ENCODE data around the gene GRHL1. TPM values are rescaled to one million over a fixed set of nuclear protein-coding genes. Genes with fewer than 3 reads are reported as not detected.

GRHL1 gene
- total RNA-seq, 2 experiments from 2014 or later: 0.69 to 0.79 TPM

GRCh38 chr2:10001586-10001985, 50.1 kb downstream of the GRHL1 start:
- Mint-ChIP-seq H3K36me3 (ENCODE audit: low read depth) (no peaks in the 10 kb centered on the region), H3K27ac (no peak overlapping the region), H3K9me3 (no peaks in the 10 kb centered on the region), H3K27me3 (ENCODE audit: low read depth) (peaks cover 10% of the 10 kb centered on the region), H3K4me3 (no peak overlapping the region), H3K4me1 (ENCODE audit: low read depth) (no peaks in the 10 kb centered on the region)
- DNase-seq: no peak
- intact Hi-C loops (cut with micrococcal nuclease): no loop called here
- CTCF ChIA-PET: interaction anchor here (1.1 kb wide), 1 partner anchor 17 kb away, joined by 5 read pairs; no protein-coding TSS in a partner anchor

- Mint-ChIP-seq H3K4me3 (no peak overlapping the region), H3K36me3 (ENCODE audit: low read depth) (no peaks in the 10 kb centered on the region), H3K4me1 (ENCODE audit: low read depth) (no peaks in the 10 kb centered on the region), H3K9me3 (no peaks in the 10 kb centered on the region), H3K27ac (no peak overlapping the region), H3K27me3 (ENCODE audit: low read depth) (peaks cover 15% of the 10 kb centered on the region)
- DNase-seq: no peak
- intact Hi-C loops (cut with micrococcal nuclease): no loop called here
- CTCF ChIA-PET: no interaction called here
Measured at GRCh38 chr2:10002109-10002508, 50.6 kb downstream of the GRHL1 start.

DNA sequence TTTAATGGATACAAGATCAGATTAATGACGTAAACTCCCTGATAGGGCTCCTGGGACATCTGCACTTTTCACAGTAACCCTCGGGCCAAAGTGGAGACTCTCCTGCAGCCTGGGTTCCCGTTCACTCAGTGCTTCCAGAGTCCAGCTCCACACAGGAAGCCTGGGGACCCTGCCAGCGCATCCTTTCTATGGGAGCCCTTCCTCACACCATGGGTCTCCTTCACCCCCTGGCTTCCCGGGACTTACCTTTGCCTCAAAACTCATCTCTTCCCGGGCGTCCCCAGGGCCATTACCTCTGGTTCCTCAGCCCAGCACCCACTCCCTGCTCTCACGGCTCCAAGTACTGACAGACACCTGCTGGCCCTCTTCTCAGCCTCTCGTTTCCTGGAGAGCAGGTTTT, 51.2 kb downstream of the GRHL1 start:
- Mint-ChIP-seq H3K4me1 (ENCODE audit: low read depth) (no peaks in the 10 kb centered on the region), H3K36me3 (ENCODE audit: low read depth) (no peaks in the 10 kb centered on the region), H3K9me3 (no peaks in the 10 kb centered on the region), H3K27me3 (ENCODE audit: low read depth) (peaks cover 18% of the 10 kb centered on the region), H3K27ac (no peak overlapping the region), H3K4me3 (no peak overlapping the region)
- CTCF ChIA-PET: no interaction called here
- DNase-seq: no peak
- intact Hi-C loops (cut with micrococcal nuclease): no loop called here

DNA sequence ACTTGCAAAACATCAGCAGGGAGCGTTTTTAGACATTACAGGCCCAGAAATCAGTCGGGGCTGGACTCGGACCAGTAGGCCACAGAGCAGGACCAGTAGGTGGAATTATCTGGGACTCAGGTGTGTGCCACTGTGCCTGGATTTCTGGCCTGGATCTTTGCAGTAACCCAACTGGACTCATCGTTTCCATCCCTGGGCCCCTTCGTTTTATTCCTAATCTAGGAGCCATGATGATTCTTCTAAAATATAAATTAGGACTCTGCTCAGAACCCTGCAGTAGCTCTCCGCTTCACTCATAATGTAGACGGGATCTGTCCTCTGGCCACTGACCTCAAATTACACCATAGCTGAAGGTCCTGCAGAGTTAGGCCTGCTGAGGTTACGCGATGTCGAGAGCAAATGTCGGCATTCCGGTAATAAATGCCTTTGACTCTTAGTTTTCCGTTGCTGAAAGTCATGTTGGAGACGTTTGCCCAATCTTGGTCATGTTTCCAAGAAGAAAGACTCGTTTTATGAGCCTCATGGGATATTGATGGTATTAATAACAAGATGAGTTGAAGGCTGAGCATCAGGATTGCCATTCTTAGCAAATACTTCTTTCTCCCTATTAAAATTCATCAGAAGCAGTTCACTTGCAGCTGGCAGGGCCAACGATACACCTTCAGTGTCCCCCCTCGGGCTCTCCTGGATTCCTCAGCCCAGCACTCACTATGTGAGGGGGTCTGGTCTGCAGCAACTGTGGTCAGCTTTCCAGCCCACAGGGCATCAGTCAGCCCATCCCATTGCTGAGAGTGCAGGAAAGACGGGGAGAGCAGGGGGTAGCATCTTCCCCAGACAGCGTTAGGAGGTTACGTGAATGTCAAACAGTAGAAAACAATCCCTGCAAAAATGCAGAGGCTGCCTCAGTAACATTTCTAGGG, 52.0 kb downstream of the GRHL1 start:
- H3K27ac Mint-ChIP-seq: no peak overlapping the region
- no peaks in the 10 kb centered on the region for H3K4me1 Mint-ChIP-seq (ENCODE audit: low read depth)
- no peaks in the 10 kb centered on the region for H3K9me3 Mint-ChIP-seq
- no peak for DNase-seq
- no peaks in the 10 kb centered on the region for H3K36me3 Mint-ChIP-seq (ENCODE audit: low read depth)
- peaks cover 25% of the 10 kb centered on the region for H3K27me3 Mint-ChIP-seq (ENCODE audit: low read depth)
- intact Hi-C loops (cut with micrococcal nuclease): no loop called here
- H3K4me3 Mint-ChIP-seq: no peak overlapping the region
- CTCF ChIA-PET: no interaction called here

- Mint-ChIP-seq H3K9me3 (no peaks in the 10 kb centered on the region), H3K4me3 (no peak overlapping the region), H3K36me3 (ENCODE audit: low read depth) (no peaks in the 10 kb centered on the region), H3K4me1 (ENCODE audit: low read depth) (no peaks in the 10 kb centered on the region), H3K27ac (no peak overlapping the region), H3K27me3 (ENCODE audit: low read depth) (peaks cover 29% of the 10 kb centered on the region)
- no peak for DNase-seq
- CTCF ChIA-PET: no interaction called here
- intact Hi-C loops (cut with micrococcal nuclease): no loop called here
Measured at GRCh38 chr2:10004401-10004800, 52.9 kb downstream of the GRHL1 start.

DNA sequence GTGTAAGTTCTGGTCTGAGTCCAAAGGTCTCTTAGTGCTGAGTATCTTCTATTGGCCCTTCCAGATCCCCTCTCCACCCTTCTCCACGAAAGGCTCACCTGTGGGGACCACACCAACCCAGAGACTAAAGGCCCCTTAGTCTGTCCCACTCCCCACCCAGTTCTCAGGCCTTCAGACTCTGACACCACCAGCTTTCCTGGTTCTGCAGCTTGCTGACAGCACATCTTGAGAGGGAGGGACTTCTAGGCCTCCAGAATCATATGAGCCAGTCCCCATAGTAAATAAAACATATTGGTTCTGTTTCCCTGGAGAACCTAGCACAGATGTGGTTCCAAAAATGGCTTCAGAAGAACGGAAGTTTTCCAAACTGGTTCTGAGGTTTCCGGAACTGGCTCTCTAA, 53.3 kb downstream of the GRHL1 start:
- H3K9me3 Mint-ChIP-seq: no peaks in the 10 kb centered on the region
- no peaks in the 10 kb centered on the region for H3K36me3 Mint-ChIP-seq (ENCODE audit: low read depth)
- no peak for DNase-seq
- no peaks in the 10 kb centered on the region for H3K4me1 Mint-ChIP-seq (ENCODE audit: low read depth)
- H3K4me3 Mint-ChIP-seq: no peak overlapping the region
- CTCF ChIA-PET: interaction anchor here (1.9 kb wide), 1 partner anchor 20 kb away, joined by 10 read pairs; no protein-coding TSS in a partner anchor
- no peak overlapping the region for H3K27ac Mint-ChIP-seq
- intact Hi-C loops (cut with micrococcal nuclease): no loop called here
- H3K27me3 Mint-ChIP-seq (ENCODE audit: low read depth): peaks cover 29% of the 10 kb centered on the region

- Mint-ChIP-seq H3K4me1 (ENCODE audit: low read depth) (no peaks in the 10 kb centered on the region), H3K36me3 (ENCODE audit: low read depth) (no peaks in the 10 kb centered on the region), H3K9me3 (no peaks in the 10 kb centered on the region), H3K27ac (no peak overlapping the region), H3K27me3 (ENCODE audit: low read depth) (peaks cover 31% of the 10 kb centered on the region), H3K4me3 (no peak overlapping the region)
- no peak for DNase-seq
- intact Hi-C loops (cut with micrococcal nuclease): no loop called here
- CTCF ChIA-PET: interaction anchor here (0.6 to 1.9 kb wide), 4 partner anchors 21 to 192 kb away, joined by 3 to 10 read pairs (median 4); no protein-coding TSS in a partner anchor
Measured at GRCh38 chr2:10005461-10006235, 54.2 kb downstream of the GRHL1 start.

- intact Hi-C loops (cut with micrococcal nuclease): no loop called here
- H3K27me3 Mint-ChIP-seq (ENCODE audit: low read depth): peaks cover 31% of the 10 kb centered on the region
Measured at GRCh38 chr2:10006236-10007161, 55.0 kb downstream of the GRHL1 start.

DNA sequence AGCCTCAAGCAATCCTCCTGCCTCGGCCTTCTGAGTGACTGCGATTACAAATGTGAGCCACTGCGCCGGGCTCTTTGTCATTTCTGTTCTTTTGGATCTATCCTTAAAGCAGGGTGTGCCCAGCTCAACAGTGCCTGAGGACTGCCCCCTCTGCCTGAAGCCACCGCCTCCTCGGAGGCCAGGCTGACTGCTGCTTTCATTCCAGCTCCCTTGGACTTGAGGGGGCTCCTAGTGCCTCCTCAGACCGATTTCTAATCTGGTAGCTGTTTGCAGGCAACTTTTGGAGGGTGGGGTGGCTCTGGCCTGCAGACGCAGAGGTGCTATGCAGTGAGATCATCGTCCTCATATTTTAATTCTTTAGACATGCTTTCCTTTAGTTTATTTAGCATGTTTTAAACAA, 55.9 kb downstream of the GRHL1 start:
- no peak overlapping the region for H3K4me3 Mint-ChIP-seq
- peaks cover 31% of the 10 kb centered on the region for H3K27me3 Mint-ChIP-seq (ENCODE audit: low read depth)
- CTCF ChIA-PET: interaction anchor here (1.0 kb wide), 1 partner anchor 23 kb away, joined by 5 read pairs; no protein-coding TSS in a partner anchor
- no peaks in the 10 kb centered on the region for H3K4me1 Mint-ChIP-seq (ENCODE audit: low read depth)
- intact Hi-C loops (cut with micrococcal nuclease): no loop called here
- H3K9me3 Mint-ChIP-seq: no peaks in the 10 kb centered on the region
- H3K36me3 Mint-ChIP-seq (ENCODE audit: low read depth): no peaks in the 10 kb centered on the region
- no peak for DNase-seq
- H3K27ac Mint-ChIP-seq: no peak overlapping the region

More at GRCh38 chr2:10006236-10007161, 55.0 kb downstream of the GRHL1 start:
- Mint-ChIP-seq H3K4me3 (no peak overlapping the region), H3K9me3 (no peaks in the 10 kb centered on the region), H3K27ac (no peak overlapping the region), H3K36me3 (ENCODE audit: low read depth) (no peaks in the 10 kb centered on the region), H3K4me1 (ENCODE audit: low read depth) (no peaks in the 10 kb centered on the region)
- CTCF ChIA-PET: interaction anchor here (0.6 to 1.9 kb wide), 5 partner anchors 22 to 193 kb away, joined by 3 to 10 read pairs (median 5); no protein-coding TSS in a partner anchor
- peak; percentile 19 for DNase-seq

DNA sequence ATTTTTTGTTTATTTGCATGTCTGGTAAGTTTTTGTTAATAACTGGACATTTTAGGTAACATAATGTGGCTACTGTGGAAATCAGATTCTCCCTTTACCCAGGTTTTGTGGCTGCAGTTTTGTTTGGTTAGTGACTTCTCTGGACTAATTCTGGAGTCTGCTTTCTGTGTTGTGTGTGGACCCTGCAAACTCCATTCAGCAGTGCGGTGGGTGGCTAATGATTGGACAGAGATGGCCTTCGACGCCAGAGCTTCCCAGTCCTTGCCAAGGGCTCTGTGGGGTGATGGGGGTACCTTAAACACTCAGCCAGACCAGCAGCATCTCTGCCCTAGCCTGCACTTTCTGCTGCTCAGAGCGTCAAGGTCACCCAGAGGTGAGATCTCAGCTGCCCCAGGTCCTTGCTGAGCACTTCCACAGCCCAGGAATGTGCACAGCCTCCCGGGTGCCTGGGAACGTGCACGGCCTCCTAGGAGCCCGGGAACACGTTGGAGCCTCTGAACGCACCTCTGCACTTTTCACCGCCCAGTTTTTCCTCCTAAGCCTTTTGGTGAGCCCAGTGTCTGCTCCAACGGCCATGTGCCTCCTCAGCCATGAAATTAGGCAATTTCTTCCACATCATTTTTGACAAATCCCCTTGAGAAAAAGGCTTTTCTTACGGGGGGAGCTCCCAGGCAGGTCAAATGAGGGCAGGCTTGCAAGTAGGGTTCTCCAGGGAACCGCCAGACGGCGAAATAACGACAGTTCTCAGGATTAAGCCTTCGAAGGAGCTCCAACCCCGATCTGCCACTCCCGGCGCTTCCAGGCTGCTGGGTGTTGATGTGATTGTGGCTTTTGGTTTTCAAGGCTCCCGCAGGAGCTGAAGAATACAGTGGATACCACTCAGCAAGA, 56.7 kb downstream of the GRHL1 start:
- CTCF ChIA-PET: interaction anchor here (1.4 kb wide), 1 partner anchor 22 kb away, joined by 4 read pairs; no protein-coding TSS in a partner anchor
- no peak for DNase-seq
- H3K4me3 Mint-ChIP-seq: no peak overlapping the region
- intact Hi-C loops (cut with micrococcal nuclease): no loop called here
- no peak overlapping the region for H3K27ac Mint-ChIP-seq
- peaks cover 31% of the 10 kb centered on the region for H3K27me3 Mint-ChIP-seq (ENCODE audit: low read depth)
- H3K9me3 Mint-ChIP-seq: no peaks in the 10 kb centered on the region
- H3K36me3 Mint-ChIP-seq (ENCODE audit: low read depth): no peaks in the 10 kb centered on the region
- no peaks in the 10 kb centered on the region for H3K4me1 Mint-ChIP-seq (ENCODE audit: low read depth)

GRCh38 chr2:10008809-10009176, 57.3 kb downstream of the GRHL1 start:
- H3K27ac Mint-ChIP-seq: no peak overlapping the region
- no peaks in the 10 kb centered on the region for H3K4me1 Mint-ChIP-seq (ENCODE audit: low read depth)
- H3K36me3 Mint-ChIP-seq (ENCODE audit: low read depth): no peaks in the 10 kb centered on the region
- CTCF ChIA-PET: interaction anchor here (1.4 kb wide), 1 partner anchor 23 kb away, joined by 4 read pairs; no protein-coding TSS in a partner anchor
- no peak for DNase-seq
- no peak overlapping the region for H3K4me3 Mint-ChIP-seq
- H3K27me3 Mint-ChIP-seq (ENCODE audit: low read depth): peaks cover 31% of the 10 kb centered on the region
- intact Hi-C loops (cut with micrococcal nuclease): no loop called here
- no peaks in the 10 kb centered on the region for H3K9me3 Mint-ChIP-seq

All from activated naive CD4-positive, alpha-beta T cell treated with anti-CD3 and anti-CD28 coated beads for 36 hours (primary cell).